Chondrocyte (in vitro differentiated cells): ENCODE measurements around the gene ANXA8. TPM values are rescaled to one million over a fixed set of nuclear protein-coding genes. Genes with fewer than 3 reads are reported as not detected.

ENCODE experiments used
- DNase-seq: peaks from one replicate; pipeline ENCODE4 v3.0.0; 2021; ENCODE audit warnings: mixed read lengths, low spot score
- H3K27ac Mint-ChIP-seq: one replicate; pipeline ENCODE4 v1.8.0; 2021; ENCODE audit warnings: mild to moderate bottlenecking, moderate library complexity, mixed read lengths; ENCODE audit not compliant: unreplicated experiment
- H3K27me3 Mint-ChIP-seq: 2 replicates; pipeline ENCODE4 v1.8.0; 2021; ENCODE audit warnings: low read depth, mixed read lengths
- H3K36me3 Mint-ChIP-seq: 2 replicates; pipeline ENCODE4 v1.8.0; 2021; ENCODE audit warnings: low read depth, mixed read lengths
- H3K4me1 Mint-ChIP-seq: 2 replicates; pipeline ENCODE4 v1.8.0; 2021; ENCODE audit warnings: low read depth, mild to moderate bottlenecking, mixed read lengths
- H3K4me3 Mint-ChIP-seq: one replicate; pipeline ENCODE4 v1.8.0; 2021; ENCODE audit warnings: mild to moderate bottlenecking, moderate library complexity, mixed read lengths; ENCODE audit not compliant: unreplicated experiment
- H3K9me3 Mint-ChIP-seq: 2 replicates; pipeline ENCODE4 v1.8.0; 2021; ENCODE audit warnings: low read depth, mixed read lengths
- CTCF ChIP-seq: fragments of 200-600 bp; sonication (generic); IDR thresholded peaks from 2 replicates; pipeline ENCODE4 v1.5.0; 2021; ENCODE audit warnings: antibody characterized with exemption, mild to moderate bottlenecking, moderate library complexity
- total RNA-seq: library from RNA; stranded (reverse); gene quantifications from 3 replicates; pipeline ENCODE4 v1.2.1, GENCODE V29; 2021

Gene ANXA8
- total RNA-seq, 1 donor from 2014 or later, result 0.27 TPM

DNA sequence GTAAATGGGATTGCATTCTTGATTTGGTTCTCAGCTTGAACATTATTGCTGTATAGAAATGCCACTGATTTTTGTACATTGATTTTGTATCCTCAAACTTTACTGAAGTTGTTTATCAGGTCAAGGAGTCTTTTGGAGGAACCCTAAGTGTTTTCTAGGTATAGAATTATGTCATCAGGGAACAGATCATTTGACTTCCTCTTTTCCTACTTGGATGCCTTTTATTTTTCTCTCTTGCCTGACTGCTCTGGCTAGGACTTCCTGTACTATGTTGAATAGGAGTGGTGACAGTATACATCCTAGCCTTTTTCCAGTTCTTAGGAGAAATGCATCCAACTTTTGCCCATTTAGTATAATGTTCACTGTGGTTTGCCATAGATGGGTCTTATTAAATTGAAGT lies 48.8 kb downstream of the ANXA8 start:
- H3K36me3 Mint-ChIP-seq, result peaks cover 12% of the 10 kb centered on the region
- DNase-seq, result no peak
- H3K9me3 Mint-ChIP-seq, result peaks cover 19% of the 10 kb centered on the region
- no peak overlapping the region for H3K27ac Mint-ChIP-seq
- no peaks in the 10 kb centered on the region for H3K4me1 Mint-ChIP-seq
- peaks cover 35% of the 10 kb centered on the region for H3K27me3 Mint-ChIP-seq
- H3K4me3 Mint-ChIP-seq, result no peak overlapping the region
- TF ChIP-seq CTCF, result no peak

GRCh38 chr10:47425813-47426419 lies 58.0 kb downstream of the ANXA8 start:
- TF ChIP-seq CTCF, result no peak

DNA sequence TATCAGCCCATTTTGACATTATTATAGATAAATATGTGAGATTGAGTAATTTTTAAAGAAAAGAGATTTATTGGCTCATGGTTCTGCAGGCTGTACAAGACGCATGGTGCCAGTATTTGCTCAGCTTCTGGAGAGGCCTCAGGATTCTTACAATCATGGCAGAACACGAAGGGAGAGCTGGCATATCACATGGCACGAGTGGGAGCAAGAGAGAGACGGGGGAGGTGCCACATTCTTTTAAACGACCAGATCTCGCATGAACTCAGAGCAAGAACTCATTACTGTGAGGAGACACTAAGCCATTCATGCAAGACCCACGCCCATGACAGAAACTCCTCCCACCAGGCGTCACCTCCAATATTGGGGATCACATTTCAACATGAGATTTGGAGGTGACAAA lies 59.7 kb downstream of the ANXA8 start:
- no peak for TF ChIP-seq CTCF
- DNase-seq, result no peak
- peaks cover 4% of the 10 kb centered on the region for H3K36me3 Mint-ChIP-seq
- H3K9me3 Mint-ChIP-seq, result peaks cover 6% of the 10 kb centered on the region
- no peak overlapping the region for H3K4me3 Mint-ChIP-seq
- H3K27me3 Mint-ChIP-seq, result peaks cover 6% of the 10 kb centered on the region
- peaks cover 7% of the 10 kb centered on the region for H3K4me1 Mint-ChIP-seq
- H3K27ac Mint-ChIP-seq, result no peak overlapping the region

More at GRCh38 chr10:47425813-47426419, 58.0 kb downstream of the ANXA8 start:
- Mint-ChIP-seq H3K9me3 (peaks cover 6% of the 10 kb centered on the region), H3K27ac (no peak overlapping the region), H3K4me3 (no peak overlapping the region), H3K27me3 (peaks cover 21% of the 10 kb centered on the region), H3K36me3 (peaks cover 4% of the 10 kb centered on the region), H3K4me1 (peaks cover 7% of the 10 kb centered on the region)
- peak; percentile 32 for DNase-seq

- no peak for DNase-seq
- H3K9me3 Mint-ChIP-seq, result no peaks in the 10 kb centered on the region
- TF ChIP-seq CTCF, result no peak
- H3K27me3 Mint-ChIP-seq, result no peaks in the 10 kb centered on the region
- no peak overlapping the region for H3K4me3 Mint-ChIP-seq
- peaks cover 7% of the 10 kb centered on the region for H3K4me1 Mint-ChIP-seq
- peak overlapping the region; percentile 49 for H3K27ac Mint-ChIP-seq
- H3K36me3 Mint-ChIP-seq, result peaks cover 1% of the 10 kb centered on the region
Measured at GRCh38 chr10:47423476-47423875, 60.4 kb downstream of the ANXA8 start.

DNA sequence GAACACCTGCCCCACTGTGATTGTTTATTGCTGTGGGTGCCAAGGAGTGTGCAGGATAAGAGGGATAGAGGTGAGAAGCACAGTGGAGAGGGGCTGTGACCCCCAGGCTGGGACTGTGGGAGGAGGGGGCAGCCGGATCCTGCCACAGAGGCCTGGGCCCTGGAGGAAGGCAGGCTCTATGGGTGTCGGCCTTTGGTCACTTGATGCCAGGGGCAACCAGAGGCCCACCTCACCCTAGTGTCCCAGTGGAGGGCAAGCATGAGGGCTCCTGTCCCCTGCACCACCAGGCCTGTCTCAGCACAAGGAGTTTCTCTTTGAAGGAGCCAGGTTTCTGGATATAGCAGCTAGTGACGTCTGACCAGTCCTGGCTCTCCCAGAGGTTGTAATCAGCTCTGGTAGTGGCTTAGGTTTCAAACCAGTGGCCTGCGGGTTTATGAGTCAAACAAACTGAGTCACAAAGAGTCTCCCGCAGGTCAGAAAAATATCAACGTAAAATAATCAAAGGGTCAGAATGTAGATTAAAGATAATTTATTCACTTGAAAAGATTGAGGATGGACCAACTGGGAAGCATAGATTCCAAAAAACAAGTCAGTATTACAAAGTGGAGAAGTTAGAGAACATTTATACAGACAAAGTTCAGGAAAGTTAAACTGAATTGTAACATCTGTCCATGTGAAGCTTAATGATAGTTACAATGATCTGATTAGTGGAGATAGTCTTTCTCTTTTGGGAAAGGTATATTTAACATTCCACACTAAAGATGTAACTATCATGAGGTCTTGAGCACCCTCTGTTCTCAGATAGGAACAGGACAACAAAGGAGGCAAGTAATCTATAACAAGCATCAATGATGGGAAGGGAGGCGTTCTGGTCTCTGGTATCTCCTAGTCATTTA lies 62.6 kb downstream of the ANXA8 start:
- Mint-ChIP-seq H3K27ac (no peak overlapping the region), H3K4me3 (no peak overlapping the region), H3K27me3 (no peaks in the 10 kb centered on the region), H3K36me3 (no peaks in the 10 kb centered on the region), H3K9me3 (no peaks in the 10 kb centered on the region), H3K4me1 (peaks cover 7% of the 10 kb centered on the region)
- no peak for DNase-seq
- no peak for TF ChIP-seq CTCF
